Hematopoietic multipotent progenitor cell treated with erythropoietin and hydrocortisone succinate and interleukin-3 and kit ligand, for 6 days (in vitro differentiated cells): ENCODE results near the gene LOXHD1.

ENCODE experiments used
- DNase-seq: peaks from one replicate; pipeline ENCODE4 v3.0.0-alpha.2; 2015

LOXHD1 gene

GRCh38 chr18:46625069-46625468 lies 32.0 kb downstream of the LOXHD1 start:
- DNase-seq = no peak

GRCh38 chr18:46624127-46624526 lies 32.9 kb downstream of the LOXHD1 start:
- no peak for DNase-seq

- DNase-seq = peak; percentile 12
Observed at GRCh38 chr18:46623541-46623940, 33.5 kb downstream of the LOXHD1 start.

DNA sequence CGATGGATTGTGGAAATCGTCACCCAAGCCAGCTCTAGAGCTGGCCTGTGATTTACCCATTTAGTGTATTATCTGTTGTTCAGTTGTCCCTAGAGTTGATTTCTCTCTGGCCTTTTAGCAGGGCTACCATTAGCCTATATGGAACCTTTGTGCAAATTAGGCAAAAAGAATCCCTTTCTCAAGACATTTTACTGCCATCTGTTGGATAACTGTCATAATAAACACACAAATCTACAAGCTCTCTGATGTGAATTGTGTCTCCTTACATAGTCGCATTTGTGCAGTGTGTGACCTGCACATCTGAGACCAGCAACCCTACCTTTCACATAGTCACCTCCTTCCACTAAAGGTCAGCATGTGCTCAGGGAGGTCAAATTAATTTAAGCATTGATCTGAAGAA lies 34.0 kb downstream of the LOXHD1 start:
- peak; percentile 34 for DNase-seq

- no peak for DNase-seq
Observed at GRCh38 chr18:46622451-46622850, 34.6 kb downstream of the LOXHD1 start.

DNA sequence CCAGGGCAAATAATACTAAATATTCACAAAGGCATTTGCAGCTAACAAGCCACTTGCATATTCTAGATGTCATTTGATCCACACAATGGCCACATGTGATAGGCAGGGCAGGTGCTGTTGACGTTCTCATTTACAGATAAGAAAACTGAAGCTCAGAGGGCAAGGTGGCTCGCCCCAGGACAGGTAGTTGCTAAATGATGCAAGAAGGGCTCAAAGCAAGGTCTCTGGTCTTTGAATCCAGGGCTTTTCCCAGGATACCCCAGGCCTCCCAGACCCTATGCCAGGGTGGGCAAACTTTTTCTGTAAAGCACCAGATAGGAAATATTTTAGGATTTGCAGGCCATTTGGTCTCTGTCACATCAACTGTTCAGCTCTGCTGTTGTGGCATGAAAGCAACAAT lies 35.1 kb downstream of the LOXHD1 start:
- DNase-seq = no peak

GRCh38 chr18:46621111-46621766 lies 35.8 kb downstream of the LOXHD1 start:
- DNase-seq = no peak

- DNase-seq = no peak
Observed at GRCh38 chr18:46619559-46619958, 37.5 kb downstream of the LOXHD1 start.

GRCh38 chr18:46615720-46616119 lies 41.3 kb downstream of the LOXHD1 start:
- DNase-seq = no peak

- DNase-seq = no peak
Observed at GRCh38 chr18:46609048-46609447, 48.0 kb downstream of the LOXHD1 start.

GRCh38 chr18:46607926-46608325 lies 49.1 kb downstream of the LOXHD1 start:
- no peak for DNase-seq

GRCh38 chr18:46601141-46601805 lies 55.7 kb downstream of the LOXHD1 start:
- peak; percentile 11 for DNase-seq

DNA sequence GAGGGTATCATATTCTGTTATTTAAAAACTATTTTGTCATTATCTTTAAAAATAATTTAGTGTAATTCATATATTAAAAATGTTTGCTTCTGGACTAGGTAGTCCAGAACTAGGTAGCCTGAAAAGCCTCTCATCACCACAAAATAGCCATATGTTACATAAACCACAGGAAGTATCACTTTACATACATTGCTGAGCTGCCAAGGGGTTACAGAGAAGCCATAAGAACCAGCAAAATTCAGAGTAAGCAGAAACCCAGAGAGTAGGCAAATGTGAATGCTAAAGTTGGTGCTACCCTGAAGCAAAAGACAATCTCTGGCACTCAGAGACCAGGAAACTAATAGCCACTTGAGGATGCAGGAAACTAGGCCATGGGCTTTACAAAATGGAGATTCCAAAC lies 60.9 kb downstream of the LOXHD1 start:
- no peak for DNase-seq

- DNase-seq = peak; percentile 59
Observed at GRCh38 chr18:46591783-46592391, 65.1 kb downstream of the LOXHD1 start.

DNA sequence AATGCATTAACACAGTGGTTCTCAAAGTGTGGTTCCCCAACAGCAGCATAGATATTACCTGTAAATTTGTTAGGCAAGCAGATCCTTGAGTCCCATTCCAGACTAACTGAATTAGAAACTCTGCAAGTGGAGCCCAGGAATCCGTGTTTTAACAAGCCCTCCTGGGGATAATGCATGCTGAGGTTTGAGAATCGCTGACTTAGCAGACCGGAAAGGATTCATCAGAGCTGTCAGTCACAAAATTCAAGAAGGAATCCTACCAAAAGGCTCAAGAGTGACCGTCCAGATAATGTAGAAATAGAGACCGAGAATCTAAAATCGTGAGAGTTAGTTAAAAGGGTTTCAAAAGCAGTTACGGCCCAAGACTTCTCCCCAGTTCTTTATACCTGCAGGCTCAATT lies 66.9 kb downstream of the LOXHD1 start:
- no peak for DNase-seq

GRCh38 chr18:46588971-46589660 lies 67.9 kb downstream of the LOXHD1 start:
- DNase-seq = no peak

DNA sequence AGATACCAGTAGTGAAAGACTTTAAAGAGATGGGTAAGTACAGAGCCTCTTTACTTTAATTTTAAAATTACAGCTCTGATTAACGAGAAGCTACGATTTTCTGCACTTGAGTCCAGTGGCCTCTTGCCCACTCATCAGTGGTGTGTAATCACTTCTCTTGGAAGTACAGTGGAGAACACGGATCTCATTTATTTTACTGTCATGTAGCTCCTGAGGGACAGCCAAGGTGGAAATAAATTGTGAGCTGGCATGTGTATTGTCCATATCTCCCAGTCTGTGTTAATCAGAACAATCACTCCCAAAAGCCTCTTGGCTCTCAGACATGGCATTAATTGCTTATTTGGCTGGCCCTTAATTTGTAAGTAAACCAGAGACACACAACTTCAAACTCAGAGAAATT lies 69.4 kb downstream of the LOXHD1 start:
- DNase-seq = no peak

GRCh38 chr18:46583711-46584110 lies 73.3 kb downstream of the LOXHD1 start:
- DNase-seq = no peak

DNA sequence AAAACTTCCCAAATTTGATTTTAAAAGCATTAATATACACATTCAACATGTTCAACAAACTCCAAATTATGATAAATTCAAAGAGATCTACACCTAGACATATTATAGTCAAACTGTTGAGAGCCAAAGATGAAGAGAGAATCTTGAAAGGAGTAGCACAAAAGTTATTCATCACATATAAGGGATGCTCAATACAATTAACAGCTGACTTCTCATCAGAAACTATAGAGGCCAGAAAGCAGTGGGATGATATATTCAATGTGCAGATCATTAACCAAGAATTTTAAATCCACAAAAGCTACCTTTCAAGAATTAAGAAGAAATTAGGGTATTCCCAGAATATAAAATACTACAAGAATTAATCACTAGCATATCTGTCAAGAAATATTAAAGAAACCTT lies 75.4 kb downstream of the LOXHD1 start:
- no peak for DNase-seq

DNA sequence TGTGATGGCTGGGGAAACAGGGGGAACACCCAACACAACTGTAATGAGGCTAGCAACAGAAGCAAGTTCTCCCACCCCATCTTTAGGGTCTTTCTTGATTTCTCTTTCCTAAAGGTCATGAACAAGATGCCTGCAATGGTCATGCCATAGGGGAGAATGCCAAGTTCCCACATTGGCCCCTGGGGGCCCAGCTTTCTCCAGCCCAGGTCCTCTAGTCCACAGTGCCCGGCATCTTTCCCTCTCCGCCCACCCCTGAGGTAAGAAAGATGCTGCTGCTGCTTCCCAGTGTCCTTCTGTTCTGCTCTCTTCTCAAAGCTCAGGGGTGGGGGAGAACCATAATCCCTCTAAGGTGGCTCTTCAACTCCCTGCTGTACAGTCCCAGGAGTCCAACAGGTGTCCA lies 78.0 kb downstream of the LOXHD1 start:
- DNase-seq = no peak

- no peak for DNase-seq
Observed at GRCh38 chr18:46577546-46577945, 79.5 kb downstream of the LOXHD1 start.

GRCh38 chr18:46575851-46576250 lies 81.2 kb downstream of the LOXHD1 start:
- DNase-seq = no peak

- no peak for DNase-seq
Observed at GRCh38 chr18:46574743-46575115, 82.3 kb downstream of the LOXHD1 start.
